ENCODE measurements around the gene ABHD14A.

ABHD14A gene

DNA sequence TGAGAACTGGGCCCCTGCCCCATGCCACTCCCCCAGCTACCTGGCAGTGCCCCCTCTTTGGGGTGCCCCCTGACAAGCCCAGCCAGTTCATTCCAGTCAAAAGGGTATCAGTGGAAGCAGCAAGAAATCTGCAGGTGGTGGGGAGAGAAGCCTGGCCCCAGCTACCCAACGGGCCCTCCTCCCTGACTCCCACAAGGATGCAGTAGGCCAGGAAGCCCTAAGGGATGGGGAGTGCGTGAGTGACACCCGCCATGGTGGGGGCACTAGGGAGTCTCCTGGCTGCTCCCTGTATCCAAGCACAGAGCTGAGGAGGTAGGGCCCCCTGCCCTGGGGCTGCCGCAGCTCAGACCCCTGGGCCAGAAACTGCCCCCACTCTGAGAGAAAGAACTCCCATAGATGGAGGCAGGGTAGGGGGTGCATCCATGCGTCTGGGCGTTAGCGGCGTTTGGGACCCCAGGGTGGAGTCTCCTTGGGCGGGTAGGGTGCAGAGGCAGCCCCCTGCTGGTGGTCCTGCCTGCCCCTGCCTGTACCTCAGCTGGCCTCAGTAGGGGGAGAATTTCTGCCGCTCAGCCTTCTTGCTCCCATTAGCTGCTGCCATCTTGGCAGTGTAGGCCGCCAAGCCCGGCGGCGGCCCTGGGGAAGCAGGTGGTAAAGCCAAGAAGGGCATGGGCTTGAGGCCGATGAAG is 17.2 kb upstream of the ABHD14A start:
- ATAC-seq (no peak), DNase-seq (no peak)

DNA sequence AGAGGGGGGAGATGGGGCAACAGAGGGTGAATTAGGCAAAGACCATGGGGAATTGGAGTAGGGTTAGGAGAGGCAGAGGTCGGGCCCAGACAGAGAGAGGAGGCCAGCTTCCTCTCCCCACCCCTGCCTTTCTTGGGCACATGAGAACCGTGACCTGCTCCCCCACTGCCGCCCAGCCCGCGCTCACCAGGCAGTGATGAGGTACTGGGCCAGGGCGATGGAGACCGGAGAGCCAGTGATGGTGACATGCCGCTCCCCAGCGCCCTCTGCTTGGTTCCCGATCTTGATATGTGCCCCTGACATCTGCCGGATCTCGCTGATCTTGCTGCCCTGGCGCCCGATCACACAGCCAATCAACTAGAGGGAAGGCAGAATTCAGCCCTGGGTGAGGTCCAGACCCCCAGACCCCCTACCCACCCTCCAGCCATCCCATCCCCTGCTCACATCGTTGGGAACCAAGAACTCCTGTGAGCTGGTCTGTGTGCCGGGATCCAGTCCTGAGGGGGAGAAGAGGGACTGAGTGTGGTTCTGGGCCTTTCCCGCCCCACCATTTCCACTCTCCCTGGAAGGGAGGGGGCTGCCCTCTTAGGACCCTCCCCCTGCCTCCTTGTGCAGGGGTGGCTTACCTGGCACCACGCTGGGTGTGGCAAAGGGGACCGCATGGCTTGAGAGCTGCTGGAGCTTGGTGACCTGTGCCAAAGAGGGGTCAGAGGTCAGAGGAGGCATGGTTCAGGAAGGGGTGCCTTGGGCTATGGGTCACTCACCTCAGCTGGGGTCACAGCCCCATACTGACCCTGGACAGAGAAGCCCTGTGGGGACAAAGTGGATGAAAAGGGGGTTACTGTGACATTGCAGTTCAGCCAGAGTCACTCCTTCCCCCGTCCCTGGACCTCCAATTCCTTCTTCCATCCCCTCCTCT is 16.0 kb upstream of the ABHD14A start:
- ATAC-seq (no peak), DNase-seq (no peak)

DNA sequence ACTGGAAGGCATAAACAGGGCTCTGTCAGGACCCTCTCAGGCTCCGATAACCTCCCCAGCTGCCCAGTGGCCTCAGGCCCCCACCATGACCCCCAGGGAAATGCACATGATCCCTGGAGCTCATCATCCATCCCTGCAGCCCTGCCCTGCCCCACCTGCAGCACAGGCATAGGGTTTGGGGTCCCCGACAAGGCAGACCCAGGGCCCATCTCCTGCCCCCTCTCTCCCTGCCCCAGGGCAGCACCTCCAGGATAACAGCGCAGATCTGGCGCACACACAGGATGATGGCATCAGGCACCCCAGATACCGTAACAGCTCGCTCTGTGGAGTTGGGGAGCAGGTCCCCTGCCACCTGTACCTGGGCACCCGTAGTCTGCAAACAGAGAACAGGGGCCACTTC is 15.2 kb upstream of the ABHD14A start:
- ATAC-seq (no peak), DNase-seq (no peak)

GRCh38 chr3:51960386-51960785 is 14.5 kb upstream of the ABHD14A start:
- DNase-seq (no peak), ATAC-seq (no peak)

GRCh38 chr3:51961011-51961410 is 13.9 kb upstream of the ABHD14A start:
- ATAC-seq (no peak), DNase-seq (no peak)

DNA sequence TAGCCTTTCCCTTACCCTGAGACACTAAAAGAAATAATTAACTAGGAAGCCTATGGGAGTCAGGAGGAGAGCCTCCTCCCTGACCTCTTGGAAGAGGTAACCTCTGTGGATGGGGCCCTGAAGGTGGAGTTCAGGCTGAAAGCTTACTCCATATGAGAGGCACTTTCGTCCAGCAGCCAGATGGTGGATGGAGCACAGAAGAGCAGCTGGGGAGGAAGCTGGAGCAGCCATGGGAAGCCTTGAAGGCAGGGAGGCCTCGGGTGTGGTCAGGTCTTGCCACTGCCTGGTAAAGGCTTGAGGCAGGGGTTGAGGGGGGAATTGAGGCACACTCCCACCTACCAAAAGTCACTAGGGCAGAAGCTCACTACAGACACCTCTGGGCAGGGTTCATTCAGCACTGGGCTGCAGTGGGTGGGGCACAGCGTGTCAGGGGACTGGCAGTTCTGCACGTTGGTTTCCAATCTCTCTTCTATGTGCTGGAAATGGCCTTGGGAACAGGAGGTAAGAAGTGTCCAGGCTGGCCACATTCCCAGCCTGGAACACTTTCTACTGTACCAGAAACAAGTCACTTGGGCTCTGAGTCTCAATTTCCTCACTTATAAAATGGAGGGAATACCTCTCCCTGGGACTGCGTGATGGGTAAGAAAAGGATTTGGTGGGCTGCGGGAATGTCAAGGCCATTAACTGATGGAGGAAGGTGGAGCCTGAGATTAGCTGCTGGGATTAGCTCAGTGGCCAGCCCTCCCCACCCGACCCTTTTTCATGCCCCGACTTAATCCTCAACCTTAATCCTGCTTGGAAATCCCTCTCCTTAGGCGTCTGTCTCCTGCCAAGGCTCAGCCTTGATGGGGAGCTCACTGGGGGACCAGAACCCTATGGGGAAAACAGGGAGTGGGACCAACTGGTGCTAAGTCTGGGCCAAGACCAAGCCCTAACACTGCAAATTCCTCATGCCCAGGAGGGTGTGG is 13.0 kb upstream of the ABHD14A start:
- DNase-seq, result no peak
- no peak for ATAC-seq

DNA sequence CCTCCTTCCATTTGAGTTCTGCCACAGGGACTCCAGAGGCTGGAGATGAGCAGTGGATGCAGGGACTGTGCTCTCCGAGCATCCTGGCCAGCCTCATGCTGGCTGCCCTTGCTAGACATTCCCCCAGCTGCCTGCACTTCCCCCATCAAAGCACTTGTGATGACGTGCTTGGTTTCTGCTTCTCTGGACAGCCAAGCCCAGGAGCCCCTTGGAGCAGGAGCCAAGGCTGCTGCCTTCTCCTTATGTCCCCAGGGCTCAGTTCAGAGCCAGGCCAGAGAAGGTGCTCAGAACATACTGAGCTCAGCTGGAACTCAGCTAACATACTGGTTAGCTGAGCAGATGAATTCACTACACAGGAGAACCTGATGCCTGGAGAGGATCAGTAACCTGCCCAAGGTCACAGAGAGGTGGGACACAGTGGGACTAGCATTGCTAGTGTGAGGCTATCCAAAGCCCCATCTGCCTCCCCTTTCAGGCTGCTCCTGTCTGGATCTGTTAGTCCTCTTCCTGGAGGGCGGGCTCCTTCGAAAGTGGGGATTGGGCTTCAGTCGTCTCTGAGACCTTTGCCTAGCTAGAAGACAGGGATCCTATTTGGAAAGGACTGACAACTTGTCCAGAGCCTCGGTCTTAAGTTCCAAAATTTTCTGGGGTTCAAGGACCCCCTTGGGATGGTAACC is 11.9 kb upstream of the ABHD14A start:
- no peak for DNase-seq
- ATAC-seq, result no peak

- ATAC-seq (no peak), DNase-seq (no peak)
Measured at GRCh38 chr3:51963951-51964451, 10.9 kb upstream of the ABHD14A start.

DNA sequence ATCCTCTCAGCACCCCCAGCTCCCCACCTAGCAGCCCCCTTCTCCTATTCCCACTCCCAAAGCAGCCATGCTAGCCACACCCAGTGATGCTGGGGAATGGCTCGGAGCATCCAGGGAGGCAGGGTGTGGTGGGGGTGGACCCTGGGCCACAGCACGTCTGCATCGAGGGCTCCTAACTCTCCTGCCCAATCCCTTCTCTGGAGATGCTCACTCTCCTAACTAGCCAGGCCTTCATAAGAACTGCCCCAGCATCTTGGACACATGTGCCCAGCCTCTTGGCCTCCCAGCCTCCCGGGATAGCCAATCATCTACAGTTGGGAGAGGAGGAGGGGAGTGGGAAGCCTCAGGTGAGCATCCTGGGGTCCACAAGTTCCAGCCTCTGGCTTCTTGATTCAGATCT is 10.3 kb upstream of the ABHD14A start:
- no peak for ATAC-seq
- DNase-seq, result no peak

DNA sequence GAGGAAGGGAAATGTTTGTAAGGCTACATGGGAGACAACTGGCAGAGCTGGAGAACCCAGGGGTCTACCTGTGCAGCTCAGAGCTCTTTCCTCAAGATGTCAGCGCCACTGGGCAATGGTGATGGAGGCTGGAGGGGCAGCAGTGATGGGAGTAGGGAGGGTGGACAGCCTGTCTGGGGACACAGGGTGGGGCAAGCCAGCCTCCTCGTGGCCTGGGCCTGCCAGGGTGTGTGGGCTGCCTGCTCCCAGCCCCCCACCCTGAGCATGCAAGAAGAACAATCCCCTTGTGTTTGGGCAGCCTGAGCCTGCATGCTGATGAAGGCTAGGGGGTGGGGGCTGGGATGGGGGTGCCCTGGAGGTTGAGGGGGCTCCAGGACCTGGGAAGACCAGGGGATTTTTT is 8.8 kb upstream of the ABHD14A start:
- ATAC-seq (no peak), DNase-seq (no peak)

- DNase-seq (no peak), ATAC-seq (no peak)
Measured at GRCh38 chr3:51966486-51966885, 8.4 kb upstream of the ABHD14A start.

GRCh38 chr3:51966922-51967383 is 7.9 kb upstream of the ABHD14A start:
- ATAC-seq (no peak), DNase-seq (no peak)

- peak; percentile 45 for DNase-seq
- ATAC-seq, result peak; percentile 41
Measured at GRCh38 chr3:51967384-51968169, 7.3 kb upstream of the ABHD14A start, which contains the start of gene PCBP4. TSS of gene PCBP4 (minus strand) at chr3:51967454. CDS start at chr3:51961240, 6,214 bp downstream.

GRCh38 chr3:51968170-51968775 is 6.6 kb upstream of the ABHD14A start:
- DNase-seq (no peak), ATAC-seq (no peak)

DNA sequence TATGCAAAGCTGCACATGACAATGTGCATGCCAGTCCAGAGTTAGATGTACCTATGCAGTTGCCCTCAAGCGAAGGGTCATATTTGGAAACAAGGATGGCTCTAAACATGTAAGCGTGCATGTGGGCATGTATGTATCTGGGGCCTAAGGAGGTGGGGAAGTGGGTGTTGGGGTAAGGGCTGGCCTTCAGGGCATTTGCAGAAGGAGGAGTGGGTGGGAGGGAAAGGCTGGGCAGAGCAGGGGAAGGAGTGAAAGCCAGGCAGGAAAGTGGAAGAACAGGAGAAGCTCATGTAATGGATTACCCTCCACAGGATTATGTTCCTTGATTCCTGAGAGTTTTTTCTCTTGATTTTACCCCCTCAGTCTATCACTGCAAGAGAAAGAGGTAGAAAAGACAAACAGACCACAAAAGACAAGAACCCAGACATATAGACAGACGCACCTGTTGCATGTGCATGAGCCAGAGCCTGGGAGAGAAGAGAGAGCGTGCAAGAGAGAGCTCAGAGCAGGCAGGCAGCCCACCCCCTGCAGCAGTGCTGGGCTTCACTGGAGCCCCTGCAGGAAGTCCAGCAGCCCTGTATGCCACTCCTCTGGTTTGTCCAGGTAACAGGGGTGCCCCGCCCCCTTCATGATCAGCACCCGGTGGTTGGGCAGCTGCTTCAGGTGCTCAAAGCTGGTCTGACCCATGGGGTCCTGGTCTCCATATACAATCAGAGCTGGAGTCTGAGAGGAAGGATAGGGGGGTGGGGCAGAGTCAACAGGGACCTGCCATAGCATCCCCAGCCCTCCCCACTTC is 5.8 kb upstream of the ABHD14A start:
- DNase-seq (no peak), ATAC-seq (no peak)

DNA sequence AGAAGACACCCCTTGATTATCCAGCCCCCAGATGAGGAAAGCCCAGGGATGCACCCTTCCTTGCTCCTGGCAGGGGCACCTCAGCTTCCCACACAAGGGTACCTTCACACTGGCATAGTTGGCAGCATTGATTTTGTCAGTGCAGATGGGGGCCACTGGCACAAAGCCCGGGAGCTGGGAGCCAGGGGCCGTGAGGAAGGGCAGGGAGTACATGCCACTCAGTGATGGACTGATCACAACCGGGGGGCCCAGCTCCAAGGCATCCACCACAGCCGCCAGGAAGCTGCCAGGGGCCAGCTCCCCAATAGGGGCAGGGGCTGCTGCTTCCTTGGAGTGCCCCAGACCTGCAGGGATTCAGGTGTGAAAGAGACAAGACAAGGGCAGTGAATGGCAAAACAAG is 5.0 kb upstream of the ABHD14A start:
- ATAC-seq, result no peak
- no peak for DNase-seq

DNA sequence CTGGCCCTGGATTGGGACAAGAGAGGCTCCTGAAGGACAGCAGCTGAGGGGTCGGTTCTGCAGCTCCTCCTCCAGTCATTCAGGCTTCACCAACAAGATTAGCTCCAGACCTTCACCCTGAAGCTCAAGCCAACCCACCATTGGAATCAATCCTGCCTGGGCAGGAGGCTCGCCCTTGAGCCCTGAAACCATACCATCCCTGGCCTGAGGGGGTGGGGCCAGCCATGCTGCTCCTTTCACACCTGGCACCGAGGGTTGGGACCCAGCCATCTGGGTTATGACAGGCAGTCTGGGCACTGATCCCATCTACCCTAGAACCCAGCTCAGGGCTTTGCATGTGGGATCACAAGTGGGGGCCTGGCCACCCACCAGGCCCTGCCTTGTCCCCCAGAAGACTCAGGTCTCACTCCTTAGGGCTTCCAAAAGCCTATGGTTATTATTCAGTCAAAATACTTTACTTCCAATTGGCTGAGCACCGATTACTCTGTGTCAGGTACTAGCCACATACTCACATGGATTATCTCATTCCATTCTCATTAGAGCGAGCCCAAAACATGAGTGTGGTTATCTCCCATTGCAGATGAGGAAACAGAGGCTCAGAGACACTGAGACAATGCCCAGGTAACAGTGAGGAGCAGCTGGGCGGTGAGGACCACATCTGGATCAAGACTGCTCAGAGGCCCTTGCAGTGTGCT is 4.1 kb upstream of the ABHD14A start:
- DNase-seq (no peak), ATAC-seq (no peak)

DNA sequence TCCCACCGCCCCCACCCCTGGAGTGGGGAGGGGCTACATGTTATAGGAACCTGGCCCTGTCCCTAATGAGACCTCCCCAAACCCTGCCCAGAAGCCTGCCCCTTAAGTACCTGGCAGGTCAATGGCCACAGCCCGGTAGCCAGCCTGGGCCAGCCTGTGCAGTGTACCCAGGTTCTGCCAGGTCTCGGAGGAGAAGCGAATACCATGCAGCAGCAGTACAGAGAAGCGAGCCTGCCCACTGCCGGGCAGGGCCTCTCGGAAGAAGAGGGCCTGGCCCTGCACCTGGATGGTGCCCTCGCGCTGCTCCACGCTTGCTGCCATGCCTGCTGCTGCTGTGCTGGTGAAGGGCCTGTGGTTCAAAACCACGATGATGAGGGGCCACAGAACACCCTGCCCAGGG is 3.5 kb upstream of the ABHD14A start:
- DNase-seq (no peak), ATAC-seq (no peak)
